HepG2 (cell line): ENCODE results near the gene FAM111A. TPM values are rescaled to one million over a fixed set of nuclear protein-coding genes. Genes with fewer than 3 reads are reported as not detected.
A peak's percentile ranks its signal among the peaks of the same experiment; 100 is the strongest.

Experiments used
- ATF5 ChIP-seq: sonication (generic); formaldehyde crosslinking; IDR thresholded peaks from 2 replicates; pipeline ENCODE4 v1.4.0; 2020; ENCODE audit warnings: mild to moderate bottlenecking, low read depth, missing genetic modification reagents
- BATF2 ChIP-seq: sonication (generic); formaldehyde crosslinking; IDR thresholded peaks from 2 replicates; pipeline ENCODE4 v1.8.0; 2022; ENCODE audit warnings: mild to moderate bottlenecking, missing genetic modification reagents, moderate library complexity
- FOXO1 ChIP-seq: sonication (generic); formaldehyde crosslinking; IDR thresholded peaks from 2 replicates; pipeline ENCODE4 v1.4.0; 2020; ENCODE audit warnings: missing genetic modification reagents
- GTF3A ChIP-seq: sonication (generic); formaldehyde crosslinking; conservative IDR thresholded peaks from 2 replicates; pipeline ENCODE4 v1.4.0; 2020; ENCODE audit warnings: mild to moderate bottlenecking, missing genetic modification reagents
- PRPF4 ChIP-seq: fragments of 200-400 bp; formaldehyde crosslinking; IDR thresholded peaks from 2 replicates; pipeline ENCODE4 v1.6.1; 2016; ENCODE audit warnings: low read length, low read depth; ENCODE audit not compliant: poor library complexity, severe bottlenecking
- RBM39 ChIP-seq: fragments of 200-400 bp; formaldehyde crosslinking; IDR thresholded peaks from one replicate; pipeline ENCODE4 v1.6.1; 2018; ENCODE audit warnings: antibody characterized with exemption, mild to moderate bottlenecking, low read depth, low read length; ENCODE audit not compliant: poor library complexity, severe bottlenecking
- RCOR2 ChIP-seq: IDR thresholded peaks from 2 replicates; pipeline ENCODE4 v1.6.1; 2016; ENCODE audit warnings: missing biosample characterization, missing genetic modification reagents
- TBX2 ChIP-seq: sonication (generic); formaldehyde crosslinking; IDR thresholded peaks from 2 replicates; pipeline ENCODE4 v1.5.0; 2020; ENCODE audit warnings: missing genetic modification reagents, mild to moderate bottlenecking, borderline replicate concordance
- THAP11 ChIP-seq: IDR thresholded peaks from 2 replicates; pipeline ENCODE4 v1.6.1; 2016; ENCODE audit warnings: missing biosample characterization, missing genetic modification reagents
- TRIM24 ChIP-seq: sonication (generic); formaldehyde crosslinking; IDR thresholded peaks from 2 replicates; pipeline ENCODE4 v1.8.0; 2022; ENCODE audit warnings: mild to moderate bottlenecking, missing genetic modification reagents
- XRCC5 ChIP-seq: fragments of 200-400 bp; formaldehyde crosslinking; optimal IDR thresholded peaks from 2 replicates; pipeline ENCODE3; 2017; ENCODE audit warnings: mild to moderate bottlenecking, low read length
- ZBTB37 ChIP-seq: sonication (generic); formaldehyde crosslinking; IDR thresholded peaks from 2 replicates; pipeline ENCODE4 v1.4.0; 2020; ENCODE audit warnings: mild to moderate bottlenecking, missing genetic modification reagents
- ZNF275 ChIP-seq: sonication (generic); formaldehyde crosslinking; IDR thresholded peaks from 2 replicates; pipeline ENCODE4 v1.8.0; 2022; ENCODE audit warnings: missing genetic modification reagents, mild to moderate bottlenecking, inconsistent platforms, borderline replicate concordance
- ZNF367 ChIP-seq: sonication (generic); formaldehyde crosslinking; IDR thresholded peaks from 2 replicates; pipeline ENCODE4 v1.4.0; 2020; ENCODE audit warnings: missing genetic modification reagents, borderline replicate concordance
- ZNF451 ChIP-seq: sonication (generic); formaldehyde crosslinking; IDR thresholded peaks from 2 replicates; pipeline ENCODE4 v1.5.0; 2020; ENCODE audit warnings: mild to moderate bottlenecking, missing genetic modification reagents
- ZNF543 ChIP-seq: sonication (generic); formaldehyde crosslinking; IDR thresholded peaks from 2 replicates; pipeline ENCODE4 v1.4.0; 2020; ENCODE audit warnings: mild to moderate bottlenecking, missing genetic modification reagents
- ZNF674 ChIP-seq: sonication (generic); formaldehyde crosslinking; IDR thresholded peaks from 2 replicates; pipeline ENCODE4 v1.5.0; 2020; ENCODE audit warnings: low read depth, mild to moderate bottlenecking, missing genetic modification reagents
- ZNF770 ChIP-seq: sonication (generic); formaldehyde crosslinking; IDR thresholded peaks from 2 replicates; pipeline ENCODE4 v1.5.0; 2020; ENCODE audit warnings: mild to moderate bottlenecking, missing genetic modification reagents
- ZNF776 ChIP-seq: sonication (generic); formaldehyde crosslinking; IDR thresholded peaks from 2 replicates; pipeline ENCODE4 v1.4.0; 2020; ENCODE audit warnings: mild to moderate bottlenecking, missing genetic modification reagents
- ZXDC ChIP-seq: sonication (generic); formaldehyde crosslinking; IDR thresholded peaks from 2 replicates; pipeline ENCODE4 v1.5.0; 2020; ENCODE audit warnings: mild to moderate bottlenecking, missing genetic modification reagents
- polyA plus RNA-seq, 8 experiments: library from polyadenylated mRNA; depleted of rRNA in 3 of 8; stranded (reverse) in 7 of 8; unstranded in 1 of 8; fragments of >200 nt; fragmentation: Illumina TruSeq in 4 of 8; extraction: Trizol in 4 of 8; gene quantifications; 2 replicates each; pipeline versions ENCODE4 v1.2.1 to v1.2.3, GENCODE V29; 2011 to 2016; ENCODE audit warnings: low read depth in 4 of 8, missing spikeins in 1 of 8, mixed read lengths in 1 of 8; ENCODE audit not compliant: insufficient read depth in 1 of 8
- total RNA-seq, 5 experiments: library from RNA; depleted of rRNA; stranded (reverse); fragments of >200 nt; fragmentation: Illumina TruSeq; extraction: Trizol; gene quantifications; 2 replicates each; pipeline ENCODE4 v1.2.3, GENCODE V29; 2016; ENCODE audit warnings: low read depth in 1 of 5

Gene FAM111A
- total and polyA plus RNA-seq, 2 of the 13 experiments (the other 11 are each of a cell fraction or from before 2014, with no cell fraction given) = 3.2 to 13.5 TPM

- TF ChIP-seq RBM39 (peak; percentile 59), ZBTB37 (CRISPR knock-in tag) (no peak), XRCC5 (peak; percentile 71), ZNF367 (CRISPR knock-in tag) (no peak), ZXDC (no peak), THAP11 (CRISPR knock-in tag) (no peak), ZNF451 (no peak), FOXO1 (CRISPR knock-in tag) (peak; percentile 30; the same call in 1 of the 2 replicates), ATF5 (CRISPR knock-in tag) (no peak), ZNF770 (CRISPR knock-in tag) (peak; percentile 24; the same call in 1 of the 2 replicates), RCOR2 (CRISPR knock-in tag) (no peak), ZNF776 (CRISPR knock-in tag) (no peak; the same call in 1 of the 2 replicates), ZNF543 (CRISPR knock-in tag) (peak; percentile 63; the same call in 1 of the 2 replicates), TBX2 (CRISPR knock-in tag) (peak; percentile 17; the same call in 1 of the 2 replicates), PRPF4 (no peak), ZNF674 (CRISPR knock-in tag) (no peak), GTF3A (CRISPR knock-in tag) (no peak), TRIM24 (no peak), ZNF275 (CRISPR knock-in tag) (0 out of 2 replicates have a peak, but pooled peaks have one; percentile 44), BATF2 (CRISPR knock-in tag) (no peak)
Observed at GRCh38 chr11:59171508-59172322, 29.1 kb downstream of the FAM111A start, which contains the start of gene DTX4 (continued).
